Glutamatergic neuron (in vitro differentiated cells): ENCODE measurements around the gene OR51B4. TPM values are rescaled to one million over a fixed set of nuclear protein-coding genes. Genes with fewer than 3 reads are reported as not detected.

ENCODE experiments used
- DNase-seq: peaks from one replicate; pipeline ENCODE4 v3.0.0; 2022
- H3K27ac Mint-ChIP-seq: one replicate; pipeline ENCODE4 v1.8.0; 2020; ENCODE audit warnings: mild to moderate bottlenecking, mixed read lengths, inconsistent platforms; ENCODE audit not compliant: unreplicated experiment
- H3K27me3 Mint-ChIP-seq: one replicate; pipeline ENCODE4 v1.8.0; 2020; ENCODE audit warnings: mild to moderate bottlenecking, moderate library complexity, mixed read lengths, inconsistent platforms; ENCODE audit not compliant: unreplicated experiment
- H3K36me3 Mint-ChIP-seq: one replicate; pipeline ENCODE4 v1.8.0; 2020; ENCODE audit warnings: mild to moderate bottlenecking, mixed read lengths, inconsistent platforms; ENCODE audit not compliant: unreplicated experiment
- H3K4me1 Mint-ChIP-seq: one replicate; pipeline ENCODE4 v1.8.0; 2020; ENCODE audit warnings: mild to moderate bottlenecking, low read depth, mixed read lengths, inconsistent platforms; ENCODE audit not compliant: unreplicated experiment
- H3K4me3 Mint-ChIP-seq: one replicate; pipeline ENCODE4 v1.8.0; 2020; ENCODE audit warnings: mild to moderate bottlenecking, mixed read lengths, inconsistent platforms; ENCODE audit not compliant: unreplicated experiment
- H3K9me3 Mint-ChIP-seq: one replicate; pipeline ENCODE4 v1.8.0; 2020; ENCODE audit warnings: mild to moderate bottlenecking, moderate library complexity, mixed read lengths, inconsistent platforms; ENCODE audit not compliant: unreplicated experiment
- total RNA-seq: library from RNA; stranded (reverse); fragmentation: NEBNext Ultra II Directional; extraction: Animal tissue kit (Norgen Biotek cat#: 25700); gene quantifications from one replicate; pipeline ENCODE4 v1.2.1, GENCODE V29; 2021; ENCODE audit not compliant: unreplicated experiment
- TF ChIP-seq, protein P1 (sequence below): fragments of 200-600 bp; sonication (generic); IDR thresholded peaks from one replicate; pipeline ENCODE4 v1.5.0; 2021; ENCODE audit not compliant: partially characterized antibody, unreplicated experiment

The OR51B4 gene
- total RNA-seq, 1 donor from 2014 or later, result not detected

DNA sequence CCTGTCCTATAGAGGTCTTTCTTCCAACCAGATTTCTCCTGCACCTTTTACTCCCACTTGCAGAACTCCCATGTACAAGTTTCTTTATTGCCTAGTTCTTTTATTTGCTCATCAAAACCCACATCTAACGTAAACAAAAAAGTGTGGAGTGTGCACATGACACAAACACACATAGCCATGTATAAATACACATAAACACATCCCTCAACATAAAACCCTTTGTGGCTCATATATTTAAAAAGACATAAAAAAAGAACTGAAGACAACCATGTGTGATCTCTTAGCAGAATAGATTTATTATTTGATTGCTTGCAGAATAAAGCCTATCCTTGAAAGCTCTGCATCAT, 48.9 kb downstream of the OR51B4 start:
- TF ChIP-seq, protein P1, sequence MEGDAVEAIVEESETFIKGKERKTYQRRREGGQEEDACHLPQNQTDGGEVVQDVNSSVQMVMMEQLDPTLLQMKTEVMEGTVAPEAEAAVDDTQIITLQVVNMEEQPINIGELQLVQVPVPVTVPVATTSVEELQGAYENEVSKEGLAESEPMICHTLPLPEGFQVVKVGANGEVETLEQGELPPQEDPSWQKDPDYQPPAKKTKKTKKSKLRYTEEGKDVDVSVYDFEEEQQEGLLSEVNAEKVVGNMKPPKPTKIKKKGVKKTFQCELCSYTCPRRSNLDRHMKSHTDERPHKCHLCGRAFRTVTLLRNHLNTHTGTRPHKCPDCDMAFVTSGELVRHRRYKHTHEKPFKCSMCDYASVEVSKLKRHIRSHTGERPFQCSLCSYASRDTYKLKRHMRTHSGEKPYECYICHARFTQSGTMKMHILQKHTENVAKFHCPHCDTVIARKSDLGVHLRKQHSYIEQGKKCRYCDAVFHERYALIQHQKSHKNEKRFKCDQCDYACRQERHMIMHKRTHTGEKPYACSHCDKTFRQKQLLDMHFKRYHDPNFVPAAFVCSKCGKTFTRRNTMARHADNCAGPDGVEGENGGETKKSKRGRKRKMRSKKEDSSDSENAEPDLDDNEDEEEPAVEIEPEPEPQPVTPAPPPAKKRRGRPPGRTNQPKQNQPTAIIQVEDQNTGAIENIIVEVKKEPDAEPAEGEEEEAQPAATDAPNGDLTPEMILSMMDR, result no peak
- no peak for DNase-seq
- Mint-ChIP-seq H3K4me1 (peaks cover 3% of the 10 kb centered on the region), H3K9me3 (peaks cover 2% of the 10 kb centered on the region), H3K36me3 (no peaks in the 10 kb centered on the region), H3K4me3 (no peak overlapping the region), H3K27me3 (no peaks in the 10 kb centered on the region), H3K27ac (no peak overlapping the region)

DNA sequence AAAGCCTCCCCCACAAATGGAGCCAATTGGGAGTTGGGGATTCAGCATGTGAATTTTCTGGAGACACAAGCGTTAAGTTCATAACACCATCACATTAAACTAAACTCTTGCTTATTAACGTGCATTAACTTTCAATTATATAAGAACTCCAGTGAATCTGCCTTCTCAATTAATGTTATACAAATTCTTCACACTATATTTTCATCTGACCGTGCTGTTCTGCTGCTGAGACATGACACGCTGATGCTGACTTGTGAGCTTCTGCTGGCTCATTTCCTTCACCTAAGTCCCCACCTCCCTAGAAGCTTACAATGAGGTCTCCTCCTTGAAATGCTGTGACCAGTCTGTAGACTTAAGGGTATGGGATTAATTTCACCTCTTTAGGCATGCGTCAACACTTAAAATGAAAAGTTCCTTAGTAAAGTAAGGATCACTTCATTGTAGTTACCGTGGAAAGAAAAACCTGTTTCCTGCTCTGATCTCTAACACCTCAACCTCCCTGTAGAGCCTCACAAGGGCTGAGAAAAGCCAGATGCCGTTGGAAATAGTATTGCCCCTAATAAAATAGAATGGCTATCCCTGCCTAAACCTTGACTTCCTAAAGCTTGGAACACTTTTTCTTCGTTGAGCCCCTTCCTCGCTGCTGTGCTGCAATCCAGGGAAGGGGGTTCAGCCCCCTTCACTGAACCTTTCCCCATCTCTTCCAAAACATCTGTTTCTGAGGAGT, 49.4 kb downstream of the OR51B4 start:
- H3K27me3 Mint-ChIP-seq, result no peaks in the 10 kb centered on the region
- peaks cover 2% of the 10 kb centered on the region for H3K9me3 Mint-ChIP-seq
- no peaks in the 10 kb centered on the region for H3K36me3 Mint-ChIP-seq
- no peak overlapping the region for H3K4me3 Mint-ChIP-seq
- TF ChIP-seq, protein P1, result no peak
- no peak for DNase-seq
- H3K27ac Mint-ChIP-seq, result no peak overlapping the region
- H3K4me1 Mint-ChIP-seq, result no peaks in the 10 kb centered on the region

GRCh38 chr11:5251746-5252145, 50.0 kb downstream of the OR51B4 start:
- TF ChIP-seq, protein P1, result no peak
- Mint-ChIP-seq H3K9me3 (peaks cover 2% of the 10 kb centered on the region), H3K4me1 (no peaks in the 10 kb centered on the region), H3K36me3 (no peaks in the 10 kb centered on the region), H3K27ac (no peak overlapping the region), H3K4me3 (no peak overlapping the region), H3K27me3 (no peaks in the 10 kb centered on the region)
- no peak for DNase-seq

Other genes starting within 250 kb of the OR51B4 start
- gene OR52E2, start 242.3 kb downstream of the OR51B4 start, total RNA-seq, result not detected
- gene OR52E1, start 232.4 kb downstream of the OR51B4 start, total RNA-seq, result not detected
- gene OR52A5, start 163.6 kb downstream of the OR51B4 start, total RNA-seq, result 0.25 TPM
- gene OR52A1, start 147.2 kb downstream of the OR51B4 start, total RNA-seq, result not detected
- gene OR51V1, start 101.3 kb downstream of the OR51B4 start, total RNA-seq, result not detected
- not detected for gene HBB, start 74.9 kb downstream of the OR51B4 start, total RNA-seq
- gene HBD, start 67.5 kb downstream of the OR51B4 start, total RNA-seq, result not detected
- gene HBG1, start 52.1 kb downstream of the OR51B4 start, total RNA-seq, result not detected
- not detected for gene HBG2, start 47.2 kb downstream of the OR51B4 start, total RNA-seq
- gene HBE1, start 32.0 kb downstream of the OR51B4 start, total RNA-seq, result not detected
- gene OR51B2, start 22.4 kb upstream of the OR51B4 start, total RNA-seq, result not detected
- not detected for gene OR51B5, start 41.6 kb upstream of the OR51B4 start, total RNA-seq
- not detected for gene OR51B6, start 49.6 kb upstream of the OR51B4 start, total RNA-seq
- not detected for gene OR51M1, start 81.9 kb upstream of the OR51B4 start, total RNA-seq
- gene OR51Q1, start 120.2 kb upstream of the OR51B4 start, total RNA-seq, result not detected
- gene OR51I1, start 139.6 kb upstream of the OR51B4 start, total RNA-seq, result not detected
- not detected for gene OR51I2, start 147.4 kb upstream of the OR51B4 start, total RNA-seq
- not detected for gene OR52D1, start 186.7 kb upstream of the OR51B4 start, total RNA-seq
- gene UBQLN3, start 208.0 kb upstream of the OR51B4 start, total RNA-seq, result not detected
- not detected for gene UBQLNL, start 214.8 kb upstream of the OR51B4 start, total RNA-seq
- not detected for gene OR52H1, start 246.6 kb upstream of the OR51B4 start, total RNA-seq